Naive thymus-derived CD4-positive, alpha-beta T cell (primary cell): ENCODE measurements around the gene C21orf91. TPM values are rescaled to one million over a fixed set of nuclear protein-coding genes. Genes with fewer than 3 reads are reported as not detected.
"Not testable (repeated sequence)": the region's sequence is repeated elsewhere in the genome, so short reads cannot be mapped to it uniquely, and the experiment has no call there.

ENCODE experiments used
- ATAC-seq: fragments of 150-1000 bp; cut with Tn5 transposase; 2 replicates; pipeline ENCODE4 v1.10.0; 2021; ENCODE audit warnings: mild to moderate bottlenecking, moderate library complexity
- CTCF ChIA-PET: fragments of 350-600 bp; sonication (Branson Sonifier 250); formaldehyde crosslinking; loops from one replicate; lab custom pipeline; 2021; ENCODE audit warnings: antibody characterized with exemption; lab: Charles Lee
- POLR2A ChIA-PET: fragments of 350-600 bp; sonication (Branson Sonifier 250); formaldehyde crosslinking; loops from one replicate; lab custom pipeline; 2021; ENCODE audit warnings: antibody characterized with exemption, inconsistent platforms; lab: Charles Lee
- DNase-seq, 9 donors: peaks; one replicate each; pipeline versions ENCODE4 v3.0.0 to v3.0.0-alpha.2; 2020 to 2022; ENCODE audit warnings: mixed read lengths in 1 of 9
- H3K27ac ChIP-seq: one replicate; pipeline ENCODE4 v1.7.0; 2013; ENCODE audit warnings: mild to moderate bottlenecking, low read depth, low read length, moderate library complexity
- H3K27me3 ChIP-seq, 2 donors: one replicate each; pipeline ENCODE4 v1.7.0; 2013; ENCODE audit warnings: low read length in 2 of 2, mild to moderate bottlenecking in 2 of 2, moderate library complexity in 2 of 2; ENCODE audit not compliant: control insufficient read depth in 2 of 2, insufficient read depth in 2 of 2
- H3K36me3 ChIP-seq, 3 experiments: 1 replicate in 2 of 3; 2 replicates in 1 of 3; pipeline ENCODE4 v1.7.0; 2013; ENCODE audit warnings: low read length in 3 of 3, mild to moderate bottlenecking in 3 of 3, moderate library complexity in 1 of 3; ENCODE audit not compliant: insufficient read depth in 3 of 3, control insufficient read depth in 2 of 3
- H3K4me1 ChIP-seq, 2 donors: one replicate each; pipeline ENCODE4 v1.7.0; 2013; ENCODE audit warnings: low read length in 2 of 2, mild to moderate bottlenecking in 2 of 2, moderate library complexity in 1 of 2; ENCODE audit not compliant: control insufficient read depth in 2 of 2, insufficient read depth in 2 of 2
- H3K4me3 ChIP-seq: 2 replicates; pipeline ENCODE4 v1.7.0; 2013; ENCODE audit warnings: mild to moderate bottlenecking, low read length
- H3K9me3 ChIP-seq, 3 experiments: 1 replicate in 2 of 3; 2 replicates in 1 of 3; pipeline ENCODE4 v1.7.0; 2013; ENCODE audit warnings: low read length in 3 of 3; ENCODE audit not compliant: control insufficient read depth in 2 of 3
- H3K27ac Mint-ChIP-seq, 9 donors: one replicate each; pipeline ENCODE4 v1.8.0; 2020 to 2022; ENCODE audit warnings: mixed read lengths in 9 of 9, mild to moderate bottlenecking in 8 of 9, moderate library complexity in 5 of 9, inconsistent platforms in 2 of 9
- H3K27me3 Mint-ChIP-seq, 5 donors: one replicate each; pipeline ENCODE4 v1.8.0; 2021 to 2022; ENCODE audit warnings: mixed read lengths in 5 of 5, mild to moderate bottlenecking in 1 of 5
- H3K36me3 Mint-ChIP-seq, 5 donors: one replicate each; pipeline ENCODE4 v1.8.0; 2020 to 2022; ENCODE audit warnings: mixed read lengths in 5 of 5, mild to moderate bottlenecking in 3 of 5, inconsistent platforms in 1 of 5
- H3K4me1 Mint-ChIP-seq, 7 donors: one replicate each; pipeline ENCODE4 v1.8.0; 2020 to 2022; ENCODE audit warnings: mixed read lengths in 7 of 7, mild to moderate bottlenecking in 3 of 7, inconsistent platforms in 1 of 7
- H3K4me3 Mint-ChIP-seq, 10 donors: one replicate each; pipeline ENCODE4 v1.8.0; 2020 to 2022; ENCODE audit warnings: mild to moderate bottlenecking in 10 of 10, mixed read lengths in 10 of 10, moderate library complexity in 6 of 10, inconsistent platforms in 2 of 10
- H3K9me3 Mint-ChIP-seq, 11 donors: one replicate each; pipeline ENCODE4 v1.8.0; 2020 to 2022; ENCODE audit warnings: mixed read lengths in 11 of 11, mild to moderate bottlenecking in 4 of 11, inconsistent platforms in 1 of 11, moderate library complexity in 1 of 11
- intact Hi-C, 2 donors: fragments of 100-400 bp; cut with micrococcal nuclease; formaldehyde crosslinking; loops; one replicate each; pipeline ENCODE4 v1.15.1; 2023
- polyA plus RNA-seq, 2 donors: library from polyadenylated mRNA; unstranded; fragments of 300-500 nt; fragmentation: Illumina TruSeq; gene quantifications; one replicate each; pipeline ENCODE4 v1.2.3, GENCODE V29; 2021
- total RNA-seq, 6 experiments: library from RNA in 5 of 6; stranded (reverse) in 5 of 6; gene quantifications; 1 replicate in 5 of 6; 2 replicates in 1 of 6; pipeline ENCODE4 v1.2.3 and lab custom pipeline; 2021 to 2026

C21orf91 gene
- total and polyA plus RNA-seq, 7 experiments from 2014 or later, result 26.0 to 59.8 (median 40.8) TPM

- ATAC-seq, H3K9me3 ChIP-seq, H3K27ac ChIP-seq, H3K36me3 ChIP-seq, DNase-seq, H3K27me3 Mint-ChIP-seq, H3K27me3 ChIP-seq: not testable (repeated sequence)
- Mint-ChIP-seq H3K36me3 (peaks cover 5 to 56% (median 6%) of the 10 kb centered on the region in 5 donors), H3K4me1 (peaks cover 12 to 39% (median 25%) of the 10 kb centered on the region in 7 donors), H3K27ac (peak overlapping the region in 3 of 9 donors; percentile 4 to 77 (median 70)), H3K9me3 (peaks cover 5 to 30% (median 11%) of the 10 kb centered on the region in 11 donors), H3K4me3 (peak overlapping the region in 3 of 10 donors; percentile 34 to 64 (median 53))
- ChIA-PET POLR2A (interaction anchor here (0.7 to 1.5 kb wide), 5 partner anchors 9 to 48 kb away, joined by 3 to 9 read pairs (median 3); no protein-coding TSS in a partner anchor), CTCF (interaction anchor here (0.9 kb wide), 1 partner anchor 28 kb away, joined by 3 read pairs; no protein-coding TSS in a partner anchor)
- intact Hi-C loops, result loop anchor here in 1 of 2 donors (1.0 kb wide), 1 partner anchor 44 kb away; the partner anchor contains the start of gene C21orf91
- H3K4me1 ChIP-seq, result peaks cover 21 to 32% of the 10 kb centered on the region in 2 donors
- peak overlapping the region; percentile 48 for H3K4me3 ChIP-seq
Measured at GRCh38 chr21:17775021-17775420, 44.1 kb downstream of the C21orf91 start.

GRCh38 chr21:17769447-17769845, 49.7 kb downstream of the C21orf91 start:
- H3K4me3 Mint-ChIP-seq, result no peak overlapping the region
- peaks cover 0 to under 1% of the 10 kb centered on the region in 2 donors for H3K4me1 ChIP-seq
- H3K27me3 ChIP-seq, result no peaks in the 10 kb centered on the region
- H3K27me3 Mint-ChIP-seq, result peaks cover 0 to 9% (median 0%) of the 10 kb centered on the region in 5 donors
- no peak for DNase-seq
- ATAC-seq, result no peak
- intact Hi-C loops, result loop anchor here in 1 of 2 donors (1.0 kb wide), 1 partner anchor 11 kb away; no protein-coding TSS in a partner anchor
- H3K9me3 Mint-ChIP-seq, result peaks cover 4 to 31% (median 11%) of the 10 kb centered on the region in 11 donors
- H3K36me3 Mint-ChIP-seq, result peaks cover 4 to 37% (median 5%) of the 10 kb centered on the region in 5 donors
- H3K27ac ChIP-seq, result no peak overlapping the region
- H3K4me3 ChIP-seq, result no peak overlapping the region
- no peak overlapping the region for H3K27ac Mint-ChIP-seq
- H3K9me3 ChIP-seq, result no peaks in the 10 kb centered on the region
- POLR2A ChIA-PET, result interaction anchor here (0.8 to 1.2 kb wide), 2 partner anchors 17 to 50 kb away, joined by 3 read pairs; no protein-coding TSS in a partner anchor
- CTCF ChIA-PET, result interaction anchor here (1.2 kb wide), 1 partner anchor 50 kb away, joined by 4 read pairs; the partner anchor contains the start of gene C21orf91
- H3K4me1 Mint-ChIP-seq, result peaks cover 0 to 10% (median 0%) of the 10 kb centered on the region in 7 donors
- no peaks in the 10 kb centered on the region for H3K36me3 ChIP-seq

GRCh38 chr21:17768840-17769446, 50.2 kb downstream of the C21orf91 start:
- H3K4me3 ChIP-seq, result no peak overlapping the region
- H3K36me3 ChIP-seq, result no peaks in the 10 kb centered on the region
- Mint-ChIP-seq H3K9me3 (peaks cover 0 to 28% (median 8%) of the 10 kb centered on the region in 11 donors), H3K36me3 (peaks cover 0 to 34% (median under 1%) of the 10 kb centered on the region in 5 donors), H3K27me3 (peaks cover 0 to 9% (median 0%) of the 10 kb centered on the region in 5 donors), H3K27ac (peak overlapping the region in 1 of 9 donors; percentile 14), H3K4me3 (no peak overlapping the region), H3K4me1 (peaks cover 0 to 9% (median 0%) of the 10 kb centered on the region in 7 donors)
- no peaks in the 10 kb centered on the region for H3K9me3 ChIP-seq
- ChIA-PET POLR2A (interaction anchor here (0.8 to 1.2 kb wide), 2 partner anchors 18 to 51 kb away, joined by 3 read pairs; no protein-coding TSS in a partner anchor), CTCF (interaction anchor here (1.2 kb wide), 1 partner anchor 50 kb away, joined by 4 read pairs; the partner anchor contains the start of gene C21orf91)
- DNase-seq (no peak), ATAC-seq (no peak)
- no peak overlapping the region for H3K27ac ChIP-seq
- no peaks in the 10 kb centered on the region for H3K27me3 ChIP-seq
- no peaks in the 10 kb centered on the region for H3K4me1 ChIP-seq
- intact Hi-C loops, result loop anchor here in 1 of 2 donors (1.0 kb wide), 1 partner anchor 11 kb away; no protein-coding TSS in a partner anchor

- peaks cover 0 to 10% (median 0%) of the 10 kb centered on the region in 5 donors for H3K36me3 Mint-ChIP-seq
- H3K4me3 Mint-ChIP-seq, result no peak overlapping the region
- Histone ChIP-seq H3K27ac (no peak overlapping the region), H3K4me1 (no peaks in the 10 kb centered on the region), H3K9me3 (no peaks in the 10 kb centered on the region), H3K4me3 (no peak overlapping the region), H3K27me3 (no peaks in the 10 kb centered on the region), H3K36me3 (no peaks in the 10 kb centered on the region)
- peaks cover 0 to 5% (median 0%) of the 10 kb centered on the region in 5 donors for H3K27me3 Mint-ChIP-seq
- CTCF ChIA-PET, result no interaction called here
- intact Hi-C loops, result no loop called here
- H3K9me3 Mint-ChIP-seq, result peaks cover 0 to 7% (median 0%) of the 10 kb centered on the region in 11 donors
- ATAC-seq (no peak), DNase-seq (no peak)
- POLR2A ChIA-PET, result no interaction called here
- peaks cover 0 to 3% (median 0%) of the 10 kb centered on the region in 7 donors for H3K4me1 Mint-ChIP-seq
- no peak overlapping the region for H3K27ac Mint-ChIP-seq
Measured at GRCh38 chr21:17765207-17765606, 53.9 kb downstream of the C21orf91 start.

GRCh38 chr21:17763288-17764037, 55.7 kb downstream of the C21orf91 start:
- Mint-ChIP-seq H3K27ac (no peak overlapping the region), H3K36me3 (peaks cover 0 to 7% (median 0%) of the 10 kb centered on the region in 5 donors), H3K9me3 (peaks cover 0 to 6% (median 0%) of the 10 kb centered on the region in 11 donors), H3K4me3 (no peak overlapping the region), H3K4me1 (peaks cover 0 to 6% (median 0%) of the 10 kb centered on the region in 7 donors), H3K27me3 (no peaks in the 10 kb centered on the region)
- ChIA-PET CTCF (interaction anchor here (0.6 kb wide), 1 partner anchor 33 kb away, joined by 3 read pairs; no protein-coding TSS in a partner anchor), POLR2A (no interaction called here)
- Histone ChIP-seq H3K27ac (no peak overlapping the region), H3K9me3 (no peaks in the 10 kb centered on the region), H3K4me3 (no peak overlapping the region), H3K4me1 (no peaks in the 10 kb centered on the region), H3K27me3 (no peaks in the 10 kb centered on the region), H3K36me3 (no peaks in the 10 kb centered on the region)
- intact Hi-C loops, result no loop called here
- DNase-seq, result no peak
- ATAC-seq, result no peak
